HG03442 (cell line): ENCODE measurements around the gene FERMT3.

Experiments used
- ATAC-seq: cut with Tn5 transposase; IDR thresholded peaks from one replicate; pipeline ENCODE4 v1.9.1; 2021; ENCODE audit warnings: mild to moderate bottlenecking, moderate library complexity; ENCODE audit not compliant: unreplicated experiment

FERMT3 gene

GRCh38 chr11:64262271-64263002 is 55.9 kb downstream of the FERMT3 start:
- ATAC-seq, result no peak

- no peak for ATAC-seq
Observed at GRCh38 chr11:64263021-64263946, 56.8 kb downstream of the FERMT3 start.

GRCh38 chr11:64263947-64264317 is 57.4 kb downstream of the FERMT3 start:
- no peak for ATAC-seq

- no peak for ATAC-seq
Observed at GRCh38 chr11:64264371-64264852, 57.9 kb downstream of the FERMT3 start.

- ATAC-seq, result no peak
Observed at GRCh38 chr11:64265176-64266160, 58.9 kb downstream of the FERMT3 start.

- no peak for ATAC-seq
Observed at GRCh38 chr11:64266339-64266738, 59.8 kb downstream of the FERMT3 start.

- ATAC-seq, result no peak
Observed at GRCh38 chr11:64267207-64267945, 60.9 kb downstream of the FERMT3 start.

- ATAC-seq, result no peak
Observed at GRCh38 chr11:64268025-64268892, 61.7 kb downstream of the FERMT3 start.

- ATAC-seq, result peak; percentile 6
Observed at GRCh38 chr11:64268893-64269539, 62.5 kb downstream of the FERMT3 start.

- ATAC-seq, result peak; percentile 70
Observed at GRCh38 chr11:64269540-64270220, 63.2 kb downstream of the FERMT3 start.
